Body of pancreas (tissue), 4 donors: ENCODE measurements around the gene RPS26. TPM values are rescaled to one million over a fixed set of nuclear protein-coding genes. Genes with fewer than 3 reads are reported as not detected.
"Not testable (repeated sequence)": the region's sequence is repeated elsewhere in the genome, so short reads cannot be mapped to it uniquely, and the experiment has no call there.

Experiments used
- ATAC-seq: fragments of 150-250 bp; one replicate; pipeline ENCODE4 v1.9.1; 2016
- DNase-seq, 4 donors: peaks; one replicate each; pipeline ENCODE4 v3.0.0-alpha.2; 2019
- H3K27ac ChIP-seq, 4 donors: fragments of 200-600 bp; sonication (generic); 1 replicate in 3 of 4; 2 replicates in 1 of 4; pipeline versions ENCODE4 v1.5.1 to v1.6.1; 2016 to 2019; ENCODE audit warnings: mild to moderate bottlenecking in 1 of 4, mixed read lengths in 1 of 4, moderate library complexity in 1 of 4
- H3K27me3 ChIP-seq, 2 donors: fragments of 200-600 bp; sonication (generic); one replicate each; pipeline ENCODE4 v1.6.0; 2016; ENCODE audit warnings: mild to moderate bottlenecking in 1 of 2
- H3K36me3 ChIP-seq, 2 donors: fragments of 200-600 bp; sonication (generic); replicated peaks in 1 of 2; 2 replicates each; pipeline ENCODE4 v1.5.1; 2016; ENCODE audit warnings: low read depth in 2 of 2; ENCODE audit not compliant: insufficient read depth in 1 of 2
- H3K4me1 ChIP-seq: fragments of 200-600 bp; sonication (generic); one replicate; pipeline ENCODE4 v1.6.0; 2016
- H3K4me3 ChIP-seq, 2 donors: fragments of 200-600 bp; sonication (generic); 1 replicate in 1 of 2; 2 replicates in 1 of 2; pipeline ENCODE4 v1.5.1; 2016 to 2019
- H3K9me3 ChIP-seq, 3 donors: fragments of 200-600 bp; sonication (generic); 1 replicate in 2 of 3; 2 replicates in 1 of 3; pipeline ENCODE4 v1.5.1; 2016
- POLR2A ChIP-seq, 3 donors: fragments of 450-650 bp; IDR thresholded peaks; one replicate each; pipeline ENCODE4 v1.6.1; 2016; ENCODE audit warnings: antibody characterized with exemption in 3 of 3, mild to moderate bottlenecking in 2 of 3
- WGBS, 2 donors: methylation state at CpG; one replicate each; pipeline ENCODE4 v1.1.5; 2017; 5-methylcytosine and 5-hydroxymethylcytosine counted together
- intact Hi-C: fragments of 100-400 bp; cut with DNase I; formaldehyde crosslinking; loops from one replicate; pipeline ENCODE4 v1.15.1; 2023
- total RNA-seq, 2 donors: library from RNA; depleted of rRNA; stranded (reverse); fragments of >200 nt; gene quantifications; one replicate each; pipeline ENCODE4 v1.1.0, GENCODE V29; 2016
- TF ChIP-seq, protein P1 (sequence below), 7 experiments: fragments of 450-650 bp in 4 of 7; fragments of 200-600 bp in 3 of 7; sonication (generic) in 3 of 7; IDR thresholded peaks; one replicate each; pipeline ENCODE4 v1.5.1; 2016 to 2019; ENCODE audit warnings: antibody characterized with exemption in 7 of 7

The RPS26 gene
- total RNA-seq, 2 donors from 2014 or later = 215 to 405 TPM

DNA sequence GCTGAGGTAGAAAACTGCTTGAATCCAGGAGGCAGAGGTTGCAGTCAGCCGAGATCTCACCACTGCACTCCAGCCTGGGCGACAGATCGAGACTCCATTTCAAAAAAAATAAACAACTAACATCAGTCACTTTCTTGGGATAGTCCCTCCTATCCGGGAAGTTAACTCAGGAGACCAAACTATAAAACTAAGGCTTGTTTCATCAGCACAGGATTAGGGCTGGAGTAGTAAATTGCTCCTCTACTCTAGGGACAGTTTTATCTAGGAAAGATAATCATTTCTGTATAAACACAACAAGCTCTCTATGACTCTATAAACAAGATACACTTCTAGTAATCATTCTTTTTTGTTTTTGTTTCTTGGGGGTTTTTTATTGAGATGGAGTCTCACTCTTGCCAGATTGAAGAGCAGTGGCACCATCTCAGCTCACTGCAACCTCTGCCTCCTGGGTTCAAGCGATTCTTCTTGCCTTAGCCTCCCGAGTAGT, 11.7 kb downstream of the RPS26 start:
- WGBS, 2 donors = 82% methylated on average over 6 of the region's 6 CpGs
- ATAC-seq (no peak), DNase-seq (no peak)
- no peak overlapping the region for H3K4me3 ChIP-seq
- H3K36me3 ChIP-seq = no peaks in the 10 kb centered on the region
- no peak for TF ChIP-seq POLR2A (IDR thresholded peaks at IDR 0.05)
- TF ChIP-seq, protein P1, sequence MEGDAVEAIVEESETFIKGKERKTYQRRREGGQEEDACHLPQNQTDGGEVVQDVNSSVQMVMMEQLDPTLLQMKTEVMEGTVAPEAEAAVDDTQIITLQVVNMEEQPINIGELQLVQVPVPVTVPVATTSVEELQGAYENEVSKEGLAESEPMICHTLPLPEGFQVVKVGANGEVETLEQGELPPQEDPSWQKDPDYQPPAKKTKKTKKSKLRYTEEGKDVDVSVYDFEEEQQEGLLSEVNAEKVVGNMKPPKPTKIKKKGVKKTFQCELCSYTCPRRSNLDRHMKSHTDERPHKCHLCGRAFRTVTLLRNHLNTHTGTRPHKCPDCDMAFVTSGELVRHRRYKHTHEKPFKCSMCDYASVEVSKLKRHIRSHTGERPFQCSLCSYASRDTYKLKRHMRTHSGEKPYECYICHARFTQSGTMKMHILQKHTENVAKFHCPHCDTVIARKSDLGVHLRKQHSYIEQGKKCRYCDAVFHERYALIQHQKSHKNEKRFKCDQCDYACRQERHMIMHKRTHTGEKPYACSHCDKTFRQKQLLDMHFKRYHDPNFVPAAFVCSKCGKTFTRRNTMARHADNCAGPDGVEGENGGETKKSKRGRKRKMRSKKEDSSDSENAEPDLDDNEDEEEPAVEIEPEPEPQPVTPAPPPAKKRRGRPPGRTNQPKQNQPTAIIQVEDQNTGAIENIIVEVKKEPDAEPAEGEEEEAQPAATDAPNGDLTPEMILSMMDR (IDR thresholded peaks at IDR 0.05) = no peak
- intact Hi-C loops = no loop called here
- no peaks in the 10 kb centered on the region for H3K4me1 ChIP-seq
- H3K27ac ChIP-seq = no peak overlapping the region
- H3K9me3 ChIP-seq = no peaks in the 10 kb centered on the region
- H3K27me3 ChIP-seq = no peaks in the 10 kb centered on the region

- H3K4me1 ChIP-seq, ATAC-seq, H3K36me3 ChIP-seq, H3K27ac ChIP-seq, DNase-seq, H3K4me3 ChIP-seq, H3K27me3 ChIP-seq, intact Hi-C loops, H3K9me3 ChIP-seq: not testable (repeated sequence)
- 89 to 91% methylated on average over 6 to 8 of the region's 8 CpGs for WGBS, 2 donors
Measured at GRCh38 chr12:56059964-56060363, 18.2 kb downstream of the RPS26 start.

DNA sequence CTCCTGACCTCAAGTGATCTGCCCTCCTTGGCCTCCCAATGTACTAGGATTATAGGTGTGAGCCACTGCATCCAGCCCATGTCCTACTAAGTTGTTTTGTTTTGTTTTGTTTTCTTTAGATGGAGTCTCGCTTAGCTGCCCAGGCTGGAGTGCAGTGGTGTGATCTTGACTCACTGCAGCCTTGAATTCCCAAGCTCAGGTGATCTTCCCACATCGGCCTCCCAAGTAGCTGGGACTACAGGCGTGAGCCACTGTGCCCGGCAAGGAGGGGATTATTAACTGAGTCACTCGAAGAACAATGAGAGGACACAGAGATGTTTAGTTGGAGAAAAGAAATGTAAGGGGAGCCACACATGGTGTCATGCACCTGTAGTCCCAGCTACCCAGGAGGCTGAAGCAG, 20.3 kb downstream of the RPS26 start:
- H3K9me3 ChIP-seq = no peaks in the 10 kb centered on the region
- no peak overlapping the region for H3K4me3 ChIP-seq
- DNase-seq = no peak
- intact Hi-C loops = no loop called here
- H3K36me3 ChIP-seq = no peaks in the 10 kb centered on the region
- TF ChIP-seq, protein P1 (IDR thresholded peaks at IDR 0.05) = no peak
- TF ChIP-seq POLR2A (IDR thresholded peaks at IDR 0.05) = no peak
- no peaks in the 10 kb centered on the region for H3K27me3 ChIP-seq
- 57 to 66% methylated on average over 4 to 5 of the region's 5 CpGs for WGBS, 2 donors
- ATAC-seq = no peak
- no peaks in the 10 kb centered on the region for H3K4me1 ChIP-seq
- no peak overlapping the region for H3K27ac ChIP-seq

DNA sequence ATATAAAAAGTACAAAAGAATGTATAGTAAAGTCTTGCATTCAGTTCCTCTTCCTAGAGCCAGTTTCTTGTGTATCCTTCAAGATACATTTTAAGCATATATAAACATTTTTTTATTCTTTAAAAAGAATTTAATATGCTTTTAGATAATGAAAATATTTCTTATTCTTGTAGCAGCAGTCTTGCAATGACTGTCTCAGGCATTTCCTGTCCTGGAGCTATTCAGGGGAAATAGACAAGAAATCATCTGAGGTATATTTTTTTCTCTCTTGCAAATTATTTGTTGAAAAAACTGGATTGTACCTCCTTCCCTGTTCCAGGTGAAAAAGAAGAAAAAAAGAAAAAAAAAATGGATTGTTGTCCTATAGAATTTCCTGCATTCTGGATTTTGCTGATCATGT, 21.3 kb downstream of the RPS26 start:
- no peak overlapping the region for H3K27ac ChIP-seq
- no peak overlapping the region for H3K4me3 ChIP-seq
- DNase-seq = no peak
- no peaks in the 10 kb centered on the region for H3K27me3 ChIP-seq
- no peak for ATAC-seq
- H3K4me1 ChIP-seq = no peaks in the 10 kb centered on the region
- no peaks in the 10 kb centered on the region for H3K9me3 ChIP-seq
- no peaks in the 10 kb centered on the region for H3K36me3 ChIP-seq
- intact Hi-C loops = no loop called here
- no peak for TF ChIP-seq POLR2A (IDR thresholded peaks at IDR 0.05)
- TF ChIP-seq, protein P1 (IDR thresholded peaks at IDR 0.05) = no peak

- Histone ChIP-seq H3K9me3 (no peaks in the 10 kb centered on the region), H3K36me3 (no peaks in the 10 kb centered on the region), H3K4me3 (no peak overlapping the region), H3K27me3 (no peaks in the 10 kb centered on the region), H3K4me1 (no peaks in the 10 kb centered on the region), H3K27ac (no peak overlapping the region)
- intact Hi-C loops = no loop called here
- ATAC-seq (no peak), DNase-seq (no peak)
- TF ChIP-seq, protein P1 (IDR thresholded peaks at IDR 0.05) = no peak
- TF ChIP-seq POLR2A (IDR thresholded peaks at IDR 0.05) = no peak
- 68 to 77% methylated on average over 4 of the region's 4 CpGs for WGBS, 2 donors
Measured at GRCh38 chr12:56071648-56072047, 29.9 kb downstream of the RPS26 start.
